GM21367 (cell line): Measurements from ENCODE around the gene ACSM2B.
"Not testable (repeated sequence)": the region's sequence is repeated elsewhere in the genome, so short reads cannot be mapped to it uniquely, and the experiment has no call there.

Experiments used
- ATAC-seq: cut with Tn5 transposase; IDR thresholded peaks from one replicate; pipeline ENCODE4 v1.9.1; 2021; ENCODE audit not compliant: unreplicated experiment

Gene ACSM2B, protein sequence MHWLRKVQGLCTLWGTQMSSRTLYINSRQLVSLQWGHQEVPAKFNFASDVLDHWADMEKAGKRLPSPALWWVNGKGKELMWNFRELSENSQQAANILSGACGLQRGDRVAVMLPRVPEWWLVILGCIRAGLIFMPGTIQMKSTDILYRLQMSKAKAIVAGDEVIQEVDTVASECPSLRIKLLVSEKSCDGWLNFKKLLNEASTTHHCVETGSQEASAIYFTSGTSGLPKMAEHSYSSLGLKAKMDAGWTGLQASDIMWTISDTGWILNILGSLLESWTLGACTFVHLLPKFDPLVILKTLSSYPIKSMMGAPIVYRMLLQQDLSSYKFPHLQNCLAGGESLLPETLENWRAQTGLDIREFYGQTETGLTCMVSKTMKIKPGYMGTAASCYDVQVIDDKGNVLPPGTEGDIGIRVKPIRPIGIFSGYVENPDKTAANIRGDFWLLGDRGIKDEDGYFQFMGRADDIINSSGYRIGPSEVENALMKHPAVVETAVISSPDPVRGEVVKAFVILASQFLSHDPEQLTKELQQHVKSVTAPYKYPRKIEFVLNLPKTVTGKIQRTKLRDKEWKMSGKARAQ

DNA sequence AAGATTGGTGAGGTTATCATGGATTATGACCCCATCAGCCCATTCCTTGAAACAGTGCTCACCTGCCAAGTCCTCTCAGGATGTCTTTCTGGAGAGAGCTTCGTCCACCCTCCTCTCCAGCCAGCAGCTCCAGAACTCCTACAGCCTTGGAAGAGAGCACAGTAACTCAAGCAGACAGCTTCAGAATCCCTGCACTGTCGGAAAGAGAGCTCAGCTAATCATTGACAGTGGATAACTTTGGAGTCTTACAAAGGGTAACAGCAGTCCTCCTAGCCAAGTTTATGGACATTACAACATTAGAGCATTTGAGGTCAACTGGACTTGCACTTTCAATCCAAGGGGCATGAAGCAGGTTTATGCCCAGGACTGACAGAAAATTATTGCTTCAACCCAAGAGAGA is at the start of gene ACSM2B:
TSS of gene ACSM2B (minus strand) at position 223 of the 400 bp plus-strand sequence. CDS start 11,522 bp downstream, outside the sequence.
- ATAC-seq: not testable (repeated sequence)

DNA sequence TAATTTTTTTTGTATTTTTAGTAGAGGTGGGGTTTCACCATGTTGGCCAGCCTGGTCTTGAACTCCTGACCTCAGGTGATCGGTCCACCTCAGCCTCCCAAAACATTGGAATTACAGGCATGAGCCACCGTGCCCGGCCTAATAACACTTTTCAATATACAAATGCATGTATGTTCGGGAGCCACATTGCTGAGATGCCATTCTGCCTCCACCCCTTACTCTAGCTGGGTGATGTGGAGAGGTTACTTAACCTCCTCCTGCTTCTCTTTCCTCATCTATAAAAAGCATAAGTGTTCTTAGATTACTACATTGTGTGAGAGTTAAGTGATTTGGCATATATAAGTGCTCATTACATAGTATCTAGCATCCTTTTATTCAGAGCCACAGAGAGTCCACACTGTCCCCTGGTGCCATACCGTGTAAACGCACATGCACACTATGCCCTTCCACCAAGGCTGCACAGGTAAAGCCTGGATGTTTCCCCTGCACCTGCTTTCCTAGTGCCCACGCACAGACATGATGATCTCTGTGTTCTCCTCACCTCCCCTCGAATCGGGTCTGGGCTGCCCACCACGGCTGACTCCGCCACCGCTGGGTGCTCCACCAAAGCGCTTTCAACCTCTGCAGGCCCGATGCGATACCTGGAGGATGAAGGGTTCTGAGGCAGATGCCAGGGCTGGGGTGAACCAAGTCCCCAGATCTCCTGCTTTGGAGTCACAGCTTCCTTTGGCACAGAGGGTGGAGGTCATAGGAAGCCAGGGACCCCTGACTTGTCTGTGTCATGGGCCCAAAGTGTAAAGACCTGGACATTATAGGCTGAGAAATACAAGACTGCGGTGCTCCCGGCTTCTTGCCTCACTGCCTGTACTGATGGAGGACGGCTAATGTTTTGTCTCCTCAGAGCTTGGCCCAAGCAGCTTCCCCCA is 49.0 kb upstream of the ACSM2B start:
- ATAC-seq: no peak

DNA sequence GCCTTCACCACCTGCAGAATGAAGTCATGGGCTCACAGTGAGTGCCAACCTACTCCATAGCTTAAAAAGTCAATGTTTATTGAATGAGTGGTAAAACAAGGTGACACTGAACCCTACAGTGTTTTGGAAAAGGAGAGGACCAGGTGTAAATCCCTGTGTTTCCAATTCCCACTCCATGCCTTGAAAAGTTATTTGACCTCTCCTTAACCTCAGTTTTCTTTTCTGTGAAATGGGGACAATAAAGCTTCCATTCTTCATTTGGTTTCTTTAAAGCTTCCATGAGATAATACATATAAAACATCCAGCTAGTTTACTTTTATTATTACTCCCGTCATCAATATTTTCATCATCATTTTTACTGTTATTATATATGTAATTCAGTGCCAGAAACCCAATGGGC is 48.0 kb upstream of the ACSM2B start:
- ATAC-seq: no peak

DNA sequence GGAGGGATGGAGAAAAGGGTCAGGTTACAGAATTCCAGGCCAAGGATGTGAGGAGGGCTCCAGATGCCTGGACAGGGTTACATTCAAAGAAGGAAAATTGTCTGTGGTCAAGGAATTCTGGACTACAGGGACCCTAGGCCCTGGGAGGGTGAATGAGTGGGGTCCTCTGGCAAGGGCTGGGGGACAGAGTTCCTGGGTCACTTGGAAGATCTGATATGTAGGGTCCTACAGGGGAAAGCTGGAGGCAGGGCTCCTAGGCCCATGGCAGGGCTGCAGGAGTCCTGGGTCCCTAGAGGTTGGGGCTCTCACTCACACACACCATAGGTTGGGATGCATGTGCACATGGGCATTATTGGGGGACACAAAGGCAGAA is 46.3 kb upstream of the ACSM2B start:
- ATAC-seq: no peak

DNA sequence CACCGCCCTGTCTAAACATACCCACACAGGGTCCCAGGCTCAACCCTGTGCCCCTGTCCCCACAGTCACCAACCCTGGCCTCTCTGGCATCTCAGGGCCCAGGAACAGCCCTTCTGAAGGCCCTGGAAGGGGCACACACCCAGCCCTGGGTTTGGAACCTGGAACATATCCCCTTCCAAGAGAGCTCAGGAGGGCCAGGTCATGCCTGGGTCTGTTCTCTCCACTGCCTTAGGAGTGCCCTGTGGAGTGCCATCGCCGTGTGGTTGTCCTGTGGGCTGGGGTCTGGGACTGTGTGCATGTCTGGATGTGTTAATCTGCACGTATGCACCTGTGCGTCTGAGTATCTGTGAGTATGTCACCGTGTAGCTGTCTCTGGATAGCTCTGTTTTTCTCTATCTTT is 45.2 kb upstream of the ACSM2B start:
- ATAC-seq: no peak

DNA sequence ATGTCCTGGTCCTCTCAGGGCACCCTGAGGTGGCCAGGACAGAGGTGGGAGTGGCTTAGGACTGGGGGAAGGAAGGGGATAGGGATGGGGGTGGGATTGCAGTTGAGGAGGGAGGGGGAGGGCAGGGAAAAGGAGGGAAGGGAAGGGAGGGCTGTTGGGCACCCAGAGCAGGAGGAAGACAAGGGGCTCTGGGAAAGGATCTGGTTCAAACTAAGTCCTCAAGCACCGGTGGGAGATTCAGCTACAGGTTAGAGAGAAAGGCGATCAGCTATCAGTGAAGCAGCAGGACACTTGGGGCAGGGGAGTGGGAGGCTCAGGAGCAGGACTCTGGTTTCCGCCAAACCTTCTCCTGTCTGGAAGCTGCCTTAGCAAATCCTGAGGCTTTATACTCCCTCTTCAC is 44.6 kb upstream of the ACSM2B start:
- ATAC-seq: no peak

DNA sequence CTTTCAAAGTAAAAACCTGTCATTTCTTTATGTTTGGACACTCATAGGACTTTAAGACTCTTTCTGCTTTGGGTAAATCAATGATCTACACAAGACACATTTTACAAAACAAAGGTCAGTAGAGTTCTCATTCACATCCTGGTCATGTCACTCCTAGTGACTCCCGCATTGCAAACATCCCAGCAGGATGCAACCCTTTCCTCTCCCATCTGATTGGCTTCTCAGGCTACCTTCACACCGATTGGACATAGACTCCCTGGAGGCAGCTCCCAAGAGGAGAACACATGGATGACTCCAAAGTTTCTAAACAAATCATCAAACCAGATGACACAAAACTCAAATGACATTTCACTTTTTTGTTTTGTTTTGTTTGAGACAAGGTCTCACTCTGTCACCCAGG is 43.8 kb upstream of the ACSM2B start:
- no peak for ATAC-seq

DNA sequence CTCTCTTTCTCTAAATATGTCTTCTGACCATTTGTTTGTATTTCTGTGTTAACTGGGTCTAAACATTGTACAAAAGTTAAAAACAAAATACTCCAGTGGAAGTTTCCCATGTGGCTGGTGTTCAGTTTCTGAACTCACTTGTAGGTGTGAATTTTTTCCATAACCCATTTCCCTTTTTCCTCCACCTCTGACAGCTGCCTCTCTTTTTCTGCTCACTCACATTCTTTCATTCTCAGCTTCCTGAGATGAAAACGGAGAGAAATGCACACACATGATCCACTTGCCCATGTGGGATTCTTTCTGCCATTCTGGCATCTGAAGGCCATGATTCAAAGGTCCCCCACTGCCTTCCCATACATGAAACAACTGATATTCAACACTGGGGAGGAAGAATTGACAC is 41.1 kb upstream of the ACSM2B start:
- no peak for ATAC-seq

DNA sequence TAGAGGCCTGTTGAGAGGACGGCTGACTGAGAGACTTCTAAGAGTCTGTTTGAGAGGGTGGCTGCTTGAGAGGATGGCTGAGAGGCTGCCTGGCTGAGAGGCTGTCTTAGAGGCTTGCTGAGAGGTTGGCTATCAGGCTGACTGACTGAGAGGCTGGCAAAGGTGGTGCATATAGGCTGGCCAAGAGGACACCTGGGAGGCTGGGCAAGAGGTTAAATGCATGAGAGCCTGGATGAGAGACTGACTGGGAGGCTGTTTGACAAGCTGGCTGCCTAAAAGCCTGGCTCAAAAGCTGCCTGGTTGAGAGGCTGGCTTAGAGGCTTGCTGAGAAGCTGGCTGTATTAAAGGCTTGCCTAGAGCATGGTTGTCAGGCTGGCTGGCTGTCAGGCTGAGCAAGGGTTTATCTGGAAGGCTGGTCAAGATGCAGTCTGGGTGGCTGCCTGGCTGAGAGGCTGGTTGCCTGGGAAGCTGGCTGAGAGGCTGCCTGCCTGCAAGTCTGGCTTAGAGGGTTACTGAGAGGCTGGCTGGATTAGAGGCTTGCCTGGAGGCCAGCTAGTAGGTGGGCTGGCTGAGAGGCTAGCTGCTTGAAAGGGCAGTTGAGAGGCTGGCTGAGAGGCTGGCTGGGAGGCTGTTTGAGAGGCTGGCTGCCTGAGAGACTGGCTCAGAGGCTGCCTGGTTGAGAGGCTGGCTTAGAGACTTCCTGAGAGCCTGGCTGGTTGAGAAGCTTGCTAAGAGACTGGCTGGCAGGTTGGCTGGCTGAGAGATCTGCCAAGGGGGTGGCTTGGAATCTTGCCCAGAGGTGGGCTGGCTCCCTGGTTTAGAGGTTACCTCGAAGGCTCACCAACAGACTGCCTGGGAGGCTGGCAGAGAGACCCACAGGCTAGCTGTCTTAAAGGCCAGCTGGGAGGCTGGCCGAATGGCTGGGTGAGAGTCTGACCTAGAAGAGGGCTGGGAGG is 38.3 kb upstream of the ACSM2B start:
- ATAC-seq: no peak

DNA sequence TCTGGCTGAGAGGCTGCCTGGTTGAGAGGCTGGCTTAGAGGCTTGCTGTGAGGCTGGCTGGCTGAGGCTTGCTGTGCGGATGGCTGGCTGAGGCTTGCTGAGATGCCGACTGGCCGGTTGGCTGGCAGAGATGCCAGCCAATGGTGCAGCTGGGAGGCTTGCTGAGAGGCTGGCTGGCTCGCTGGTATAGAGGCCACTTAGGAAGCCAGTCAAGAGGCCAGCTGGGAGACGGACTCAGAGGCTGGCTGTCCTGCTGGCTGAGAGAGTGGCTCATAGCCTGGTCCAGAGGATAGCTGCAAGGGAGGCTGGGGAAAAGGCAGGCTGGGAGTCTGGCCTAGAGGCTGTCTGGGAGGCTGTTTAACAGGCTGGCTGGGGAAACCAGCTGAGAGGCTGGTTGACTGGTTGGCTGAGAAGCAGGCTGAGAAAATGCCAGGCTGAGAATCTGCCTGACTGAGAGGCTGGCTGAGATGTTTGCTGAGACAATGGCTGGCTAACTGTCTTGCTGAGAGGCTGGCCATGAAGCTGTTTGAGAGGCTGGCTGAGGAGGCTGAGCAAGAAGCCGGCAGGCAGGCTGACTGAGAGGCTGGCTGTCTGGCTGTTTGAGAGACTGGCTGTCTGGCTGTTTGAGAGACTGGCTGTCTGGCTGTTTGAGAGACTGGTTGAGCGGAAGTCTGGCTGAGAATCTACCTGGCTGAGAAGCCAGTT is 37.5 kb upstream of the ACSM2B start:
- ATAC-seq: no peak

DNA sequence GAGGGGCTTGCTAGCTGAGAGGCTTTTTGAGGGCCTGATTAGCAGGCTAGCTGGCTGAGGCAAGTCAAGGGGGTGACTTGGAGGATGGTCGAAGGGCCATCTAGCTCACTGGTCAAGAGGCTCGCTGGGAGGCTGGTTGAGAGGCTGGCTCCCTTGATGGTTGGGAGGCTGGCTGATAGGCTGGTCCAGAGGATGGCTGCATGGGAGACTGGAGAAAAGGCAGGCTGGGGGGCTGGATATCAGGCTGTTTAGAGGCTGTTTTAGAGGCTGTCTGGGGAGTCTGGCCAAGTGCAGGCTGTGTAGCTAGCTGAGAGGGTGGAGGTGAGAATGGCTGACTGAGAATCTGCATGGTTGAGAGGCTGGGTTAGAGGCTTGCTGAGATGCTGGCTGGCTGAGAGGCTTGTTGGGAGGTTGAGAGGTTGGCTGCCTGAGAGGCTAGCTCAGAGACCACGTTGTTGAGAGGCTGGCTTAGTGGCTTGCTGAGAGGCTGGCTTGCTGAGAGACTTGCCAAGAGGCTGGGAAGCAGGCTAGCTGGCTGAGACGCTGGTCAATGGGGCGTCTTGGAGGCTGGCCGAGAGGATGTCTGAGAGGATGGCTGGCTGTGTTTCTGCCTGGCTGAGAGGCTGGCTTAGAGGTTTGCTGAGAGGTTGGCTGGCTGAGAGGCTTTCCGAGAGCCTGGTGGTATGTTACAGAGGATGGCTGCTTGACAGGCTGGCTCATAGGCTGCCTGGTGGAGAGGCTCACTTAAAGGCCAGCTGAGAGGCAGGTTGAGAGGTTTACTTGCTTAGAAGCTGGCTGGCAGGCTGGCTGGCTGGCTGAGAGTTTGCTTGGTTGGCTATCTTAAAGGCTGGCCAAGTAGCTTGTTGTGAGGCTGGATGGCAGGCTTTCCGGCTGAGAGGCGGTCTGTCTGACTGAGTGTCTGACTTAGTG is 36.6 kb upstream of the ACSM2B start:
- no peak for ATAC-seq

DNA sequence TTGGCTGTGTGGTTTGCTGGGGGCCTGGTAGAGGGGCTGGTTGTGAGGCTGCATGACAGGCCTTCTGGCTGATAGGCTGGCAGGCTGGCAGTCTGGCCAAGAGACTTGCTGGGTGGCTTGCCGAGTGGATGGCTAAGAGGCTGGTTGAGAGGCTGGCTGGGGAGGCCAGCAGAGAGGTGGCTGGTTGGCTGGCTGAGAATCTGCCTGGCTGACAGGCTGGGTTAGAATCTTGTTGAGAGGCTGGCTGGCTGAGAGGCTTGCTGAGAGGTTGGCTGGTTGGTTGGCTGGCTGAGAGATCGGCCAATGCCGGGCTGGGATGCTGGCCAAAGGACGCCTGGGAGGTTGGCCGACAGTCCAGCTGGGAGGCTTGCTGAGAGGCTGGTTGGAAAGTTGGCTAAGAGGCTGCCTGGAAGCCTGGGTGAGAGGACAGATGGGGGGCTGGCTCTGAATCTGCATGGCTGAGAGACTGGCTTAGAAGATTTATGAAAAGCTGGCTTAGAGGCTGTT is 35.9 kb upstream of the ACSM2B start:
- no peak for ATAC-seq

DNA sequence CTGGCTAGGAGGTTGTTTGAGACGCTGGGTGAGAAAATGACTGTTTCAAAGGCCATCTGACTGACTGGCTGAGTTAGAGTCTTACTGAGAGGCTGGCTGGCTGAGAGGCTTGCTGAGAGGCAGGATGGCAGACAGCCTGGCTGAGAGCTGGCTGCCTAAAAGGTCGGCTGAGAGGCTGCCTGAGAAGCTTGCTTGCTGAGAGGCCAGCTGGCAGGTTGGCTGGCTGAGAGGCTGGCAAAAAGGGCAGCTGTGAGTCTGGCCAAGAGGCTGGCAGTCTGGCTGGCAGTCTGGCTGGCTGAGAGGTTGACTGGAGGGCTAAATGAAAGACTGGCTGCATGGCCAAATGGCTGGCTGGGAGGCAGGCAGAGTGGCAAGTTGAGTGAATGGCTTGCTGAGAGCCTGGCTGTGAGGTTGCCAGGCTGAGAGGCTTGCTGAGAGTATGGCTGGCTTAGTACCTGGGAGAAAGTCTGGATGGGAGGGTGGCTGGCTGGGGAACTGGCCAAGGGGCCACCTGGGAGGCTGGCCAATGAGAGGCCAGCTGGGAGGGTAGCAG is 35.3 kb upstream of the ACSM2B start:
- ATAC-seq: no peak

DNA sequence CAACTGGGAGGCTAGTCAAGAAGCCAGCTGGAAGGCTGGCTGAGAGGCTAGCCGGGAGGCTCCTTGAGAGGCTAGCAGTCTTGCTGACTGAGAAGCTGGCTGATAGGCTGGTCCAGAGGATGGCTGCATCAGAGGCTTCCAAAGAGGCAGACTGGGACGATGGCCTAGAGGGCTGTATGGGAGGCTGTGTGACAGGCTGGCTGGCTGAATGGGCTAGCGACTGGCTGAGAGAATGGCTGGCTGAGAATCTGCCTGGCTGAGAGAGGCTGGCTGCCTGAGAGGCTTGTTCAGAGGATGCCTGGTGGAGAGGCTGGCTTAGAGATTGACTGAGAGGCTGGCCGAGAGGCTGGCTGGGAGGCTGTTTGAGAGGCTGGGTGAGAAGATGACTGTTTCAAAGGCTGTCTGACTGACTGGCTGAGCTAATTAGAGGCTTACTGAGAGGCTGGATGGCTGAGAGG is 34.8 kb upstream of the ACSM2B start:
- ATAC-seq: no peak

DNA sequence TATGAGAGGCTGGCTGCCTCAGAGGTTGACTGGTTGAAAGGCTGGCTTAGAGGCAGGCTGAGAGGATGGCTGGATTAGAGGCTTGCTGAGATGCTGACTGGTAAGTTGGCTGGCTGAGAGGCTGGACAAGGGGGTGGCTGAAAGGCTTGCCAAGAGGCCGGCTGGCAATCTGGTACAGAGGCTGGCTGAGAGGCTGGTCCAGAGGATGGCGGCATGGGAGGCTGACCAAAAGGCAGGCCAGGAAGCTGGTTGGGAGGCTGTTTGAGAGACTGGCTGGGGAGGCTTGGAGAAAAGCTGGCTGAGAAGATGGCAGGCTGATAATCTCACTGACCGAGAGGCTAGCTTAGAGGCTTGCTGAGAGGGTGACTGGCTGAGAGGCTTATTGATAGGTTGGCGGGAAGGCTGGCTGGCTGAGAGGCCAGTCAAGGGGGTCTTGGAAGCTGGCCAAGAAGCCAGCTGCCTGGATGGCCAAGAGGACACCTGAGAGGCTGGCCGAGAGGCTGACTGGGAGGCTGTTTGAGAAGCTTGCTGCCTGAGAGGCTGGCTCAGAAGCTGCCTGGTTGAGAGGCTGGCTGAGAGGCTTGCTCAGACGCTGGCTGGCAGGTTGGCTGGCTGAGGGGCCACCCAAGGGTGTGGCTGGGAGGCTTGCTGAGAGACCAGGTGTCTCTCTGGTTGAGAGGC is 34.2 kb upstream of the ACSM2B start:
- no peak for ATAC-seq

DNA sequence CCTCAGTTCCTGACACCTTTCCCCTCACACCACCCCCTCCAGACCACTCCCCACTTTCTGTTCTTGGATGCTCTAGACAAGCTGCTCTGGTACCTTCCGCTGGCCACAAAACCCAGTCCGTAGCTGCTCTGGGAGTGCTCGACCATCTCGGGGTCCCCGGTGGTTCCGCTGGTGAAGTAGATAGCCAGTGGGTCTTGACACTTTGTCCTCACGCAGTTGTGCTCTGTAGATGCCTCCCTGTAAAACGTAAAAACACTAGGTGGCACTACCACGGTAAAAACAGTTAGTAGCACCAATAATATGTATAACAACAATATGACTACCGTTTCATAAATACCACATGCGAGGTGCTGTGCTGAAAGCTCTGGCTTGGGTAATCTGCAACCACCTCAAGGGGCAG is 26.0 kb upstream of the ACSM2B start:
- ATAC-seq: not testable (repeated sequence)

DNA sequence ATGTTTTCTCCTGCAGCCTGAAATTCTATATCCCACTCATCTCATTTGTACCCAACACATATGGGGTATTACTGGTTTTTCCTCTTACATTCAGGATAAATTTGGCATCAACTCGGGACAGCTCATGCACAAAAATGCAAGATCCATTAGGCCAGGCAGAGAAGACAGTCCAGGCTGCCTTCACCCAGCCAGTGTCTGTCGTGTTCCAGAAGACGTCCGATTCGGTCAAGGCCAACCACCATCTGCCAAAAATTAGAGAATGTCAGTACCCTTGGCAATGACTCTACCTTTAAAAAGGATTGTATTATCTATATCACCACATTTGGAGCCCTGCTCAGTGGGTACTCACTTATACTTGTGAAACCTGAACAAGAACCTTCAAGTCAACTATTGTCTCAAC is 23.3 kb upstream of the ACSM2B start:
- ATAC-seq: not testable (repeated sequence)
